A549 (cell line): ENCODE results near the gene MMGT1. TPM values are rescaled to one million over a fixed set of nuclear protein-coding genes. Genes with fewer than 3 reads are reported as not detected.

Experiments
- ATAC-seq, 2 experiments: fragments of 200-7000 bp in 1 of 2; fragments of >200 bp in 1 of 2; cut with Nextera tagmentation in 1 of 2; cut with Tn5 transposase in 1 of 2; 3 replicates each; pipeline versions ENCODE4 v1.8.0 to v1.9.1; 2018 to 2020; ENCODE audit warnings: mild to moderate bottlenecking in 1 of 2, moderate library complexity in 1 of 2
- CTCF ChIA-PET: fragments of 300-600 bp; sonication (Branson Sonifier 250); formaldehyde crosslinking; extraction: SDS; loops from one replicate; lab custom pipeline; 2021; ENCODE audit warnings: antibody characterized with exemption, inconsistent platforms; lab: Yijun Ruan, JAX
- POLR2A ChIA-PET: fragments of 350-600 bp; formaldehyde crosslinking; extraction: SDS; loops from one replicate; lab custom pipeline; 2021; ENCODE audit warnings: antibody characterized with exemption, inconsistent platforms; lab: Yijun Ruan, JAX
- DNase-seq, 2 experiments: peaks; one replicate each; pipeline versions ENCODE4 v3.0.0 to v3.0.0-alpha.2; 2011 to 2016; ENCODE audit warnings: low read depth in 1 of 2, low spot score in 1 of 2
- FAIRE-seq: peaks from 2 replicates; lab custom pipeline; 2011; peaks lifted over from hg19 to GRCh38; lab: Jason Lieb, UNC
- H3K27ac ChIP-seq, 2 experiments: fragments of >200 bp; sonication (Bioruptor Twin); formaldehyde crosslinking; 3 replicates each; pipeline ENCODE4 v1.5.1; 2016 to 2017
- H3K4me1 ChIP-seq: fragments of >200 bp; sonication (Bioruptor Twin); formaldehyde crosslinking; 3 replicates; pipeline ENCODE4 v1.6.1; 2016
- H3K4me2 ChIP-seq: fragments of >200 bp; sonication (Bioruptor Twin); formaldehyde crosslinking; 3 replicates; pipeline ENCODE4 v1.6.1; 2016
- H3K4me3 ChIP-seq: fragments of >200 bp; sonication (Bioruptor Twin); formaldehyde crosslinking; 3 replicates; pipeline ENCODE4 v1.5.1; 2016
- H3K9me3 ChIP-seq: fragments of >200 bp; sonication (Bioruptor Twin); formaldehyde crosslinking; 3 replicates; pipeline ENCODE4 v1.6.1; 2016
- CBX2 ChIP-seq: fragments of 200-600 bp; sonication (generic); IDR thresholded peaks from 2 replicates; pipeline ENCODE4 v1.6.1; 2016; ENCODE audit warnings: low read depth, mild to moderate bottlenecking, borderline replicate concordance
- CBX8 ChIP-seq: fragments of 200-600 bp; sonication (generic); IDR thresholded peaks from 2 replicates; pipeline ENCODE4 v1.6.1; 2016
- CEBPB ChIP-seq, 2 experiments: fragments of >200 bp in 1 of 2; sonication (Bioruptor Twin) in 1 of 2; formaldehyde crosslinking in 1 of 2; IDR thresholded peaks; 2 replicates each; pipeline ENCODE4 v1.6.1; 2012 to 2016
- CHD2 ChIP-seq: fragments of 150-350 bp; IDR thresholded peaks from 2 replicates; pipeline ENCODE4 v1.6.1; 2014; ENCODE audit warnings: low read length; ENCODE audit not compliant: partially characterized antibody
- CHD4 ChIP-seq: fragments of 200-600 bp; sonication (generic); IDR thresholded peaks from 2 replicates; pipeline ENCODE4 v1.6.1; 2016; ENCODE audit warnings: antibody characterized with exemption, mild to moderate bottlenecking, borderline replicate concordance
- EHF ChIP-seq: fragments of 250-450 bp; sonication (Bioruptor Pico); IDR thresholded peaks from 2 replicates; pipeline ENCODE4 v1.5.0; 2020; ENCODE audit warnings: mild to moderate bottlenecking
- ELK1 ChIP-seq: fragments of 150-350 bp; IDR thresholded peaks from 2 replicates; pipeline ENCODE4 v1.6.1; 2014; ENCODE audit warnings: low read depth, mild to moderate bottlenecking, low read length
- EP300 ChIP-seq, 2 experiments: fragments of >200 bp; sonication (Bioruptor Twin); formaldehyde crosslinking; IDR thresholded peaks; 2 replicates in 1 of 2; 3 replicates in 1 of 2; pipeline ENCODE4 v1.6.1; 2016 to 2017
- GATA3 ChIP-seq: IDR thresholded peaks from 2 replicates; pipeline ENCODE4 v1.6.1; 2012; ENCODE audit warnings: borderline replicate concordance
- HOXB13 ChIP-seq: fragments of 250-450 bp; sonication (Bioruptor Pico); IDR thresholded peaks from 2 replicates; pipeline ENCODE4 v1.5.0; 2020; ENCODE audit warnings: low read depth, mild to moderate bottlenecking, moderate library complexity
- JUNB ChIP-seq: fragments of >200 bp; sonication (Bioruptor Twin); formaldehyde crosslinking; IDR thresholded peaks from 2 replicates; pipeline ENCODE4 v1.6.1; 2016
- KDM5A ChIP-seq: fragments of 200-600 bp; sonication (generic); IDR thresholded peaks from 2 replicates; pipeline ENCODE4 v1.6.1; 2016; ENCODE audit warnings: antibody characterized with exemption, mild to moderate bottlenecking
- MAX ChIP-seq: IDR thresholded peaks from 2 replicates; pipeline ENCODE4 v1.6.1; 2012
- MAZ ChIP-seq: fragments of 150-350 bp; IDR thresholded peaks from 2 replicates; pipeline ENCODE4 v1.6.1; 2014; ENCODE audit warnings: antibody characterized with exemption, low read depth, low read length, borderline replicate concordance
- NFE2L2 ChIP-seq: fragments of 150-350 bp; conservative IDR thresholded peaks from 2 replicates; pipeline ENCODE4 v1.6.1; 2014; ENCODE audit warnings: low read length
- PHF8 ChIP-seq: fragments of 200-600 bp; sonication (generic); IDR thresholded peaks from 2 replicates; pipeline ENCODE4 v1.6.1; 2016; ENCODE audit warnings: low read depth, mild to moderate bottlenecking, antibody characterized with exemption, moderate library complexity, borderline replicate concordance
- POLR2A ChIP-seq: IDR thresholded peaks from 2 replicates; pipeline ENCODE4 v1.6.1; 2012; ENCODE audit warnings: mild to moderate bottlenecking, low read length
- SMC3 ChIP-seq: fragments of >200 bp; sonication (Bioruptor Twin); formaldehyde crosslinking; IDR thresholded peaks from 3 replicates; pipeline ENCODE4 v1.6.1; 2018; ENCODE audit warnings: inconsistent platforms
- SREBF2 ChIP-seq: fragments of 450-650 bp; IDR thresholded peaks from 2 replicates; pipeline ENCODE4 v1.6.1; 2014; ENCODE audit warnings: mild to moderate bottlenecking, moderate library complexity
- TFCP2L1 ChIP-seq: fragments of 250-450 bp; sonication (Bioruptor Pico); IDR thresholded peaks from 2 replicates; pipeline ENCODE4 v1.5.0; 2021; ENCODE audit warnings: mild to moderate bottlenecking
- ZSCAN20 ChIP-seq: fragments of 250-450 bp; sonication (Bioruptor Pico); IDR thresholded peaks from 2 replicates; pipeline ENCODE4 v1.8.0; 2022; ENCODE audit warnings: mild to moderate bottlenecking, moderate library complexity
- WGBS: methylation state at CpG from one replicate; pipeline ENCODE4 v1.1.6; 2017; ENCODE audit errors: missing lambda C conversion rate; 5-methylcytosine and 5-hydroxymethylcytosine counted together
- polyA plus RNA-seq, 4 experiments: library from polyadenylated mRNA; depleted of rRNA in 3 of 4; stranded (reverse); fragments of >200 nt; fragmentation: RNase III in 1 of 4; extraction: RNeasy Plus Mini Kit Qiagen cat#74134 plus additional on column Dnase treatment in 1 of 4; gene quantifications; 2 replicates in 3 of 4; 3 replicates in 1 of 4; pipeline ENCODE4 v1.2.3, GENCODE V29; 2011 to 2017
- TF ChIP-seq, protein P1 (sequence below): fragments of >200 bp; sonication (Bioruptor Twin); formaldehyde crosslinking; IDR thresholded peaks from 2 replicates; pipeline ENCODE4 v1.6.1; 2016
- TF ChIP-seq, protein P2 (sequence below): fragments of 450-650 bp; IDR thresholded peaks from 2 replicates; pipeline ENCODE4 v1.6.1; 2014; ENCODE audit warnings: antibody characterized with exemption
- TF ChIP-seq, protein P3 (sequence below): fragments of 200-600 bp; sonication (generic); IDR thresholded peaks from 2 replicates; pipeline ENCODE4 v1.6.1; 2016; ENCODE audit warnings: antibody characterized with exemption, mild to moderate bottlenecking, moderate library complexity
- TF ChIP-seq, protein P4 (sequence below): fragments of >200 bp; sonication (Bioruptor Twin); formaldehyde crosslinking; IDR thresholded peaks from 3 replicates; pipeline ENCODE4 v1.5.1; 2016

MMGT1 gene
- polyA plus RNA-seq, 2 of the 4 experiments (the other 2 are of a cell fraction) = 16.2 to 35.6 TPM

DNA sequence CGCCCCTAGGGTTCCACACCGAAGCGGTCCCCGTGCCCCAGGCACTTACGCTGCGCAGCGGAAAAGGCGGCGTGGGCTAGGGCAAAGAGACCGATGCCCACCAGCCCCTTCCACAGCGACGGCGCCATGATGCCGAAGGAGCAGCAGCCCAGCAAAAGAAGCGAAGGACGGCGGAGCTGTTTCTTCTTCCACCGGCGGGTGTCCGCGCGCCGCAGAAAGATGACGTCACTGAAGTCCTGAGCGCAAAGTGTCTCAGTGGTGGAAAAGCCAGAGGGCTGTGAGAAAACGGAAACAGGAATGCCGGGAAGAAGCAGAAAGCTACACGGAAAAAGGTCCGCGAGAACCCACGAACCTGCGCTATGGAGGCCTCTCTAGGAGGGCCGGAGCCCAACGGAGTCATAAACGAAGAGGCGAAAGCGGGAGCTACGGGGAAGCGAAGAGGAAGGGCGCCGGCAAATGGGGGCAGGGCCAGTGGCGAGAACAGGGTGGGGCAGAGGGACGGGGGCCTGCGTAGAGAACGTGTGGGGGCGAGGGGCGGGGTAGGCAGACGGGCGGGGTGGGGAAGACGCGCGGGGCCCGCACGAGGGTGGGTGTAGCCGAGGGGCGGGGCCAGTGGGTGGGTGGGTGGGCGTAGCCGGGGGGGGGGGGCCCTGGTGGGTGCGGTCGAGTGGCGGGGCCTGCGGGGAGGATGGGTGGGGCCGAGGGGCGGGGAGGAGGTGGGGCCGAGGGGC, at the start of gene MMGT1 (continued):
- TF ChIP-seq MAX (no peak), GATA3 (no peak)

GRCh38 chrX:136021903-136022302, 48.1 kb upstream of the MMGT1 start:
- no peak overlapping the region for H3K4me3 ChIP-seq
- TF ChIP-seq KDM5A = no peak
- TF ChIP-seq SREBF2 = no peak
- no peak for TF ChIP-seq EHF (CRISPR knock-in tag)
- no peak for TF ChIP-seq CBX2
- no peak for TF ChIP-seq JUNB
- TF ChIP-seq, protein P1, sequence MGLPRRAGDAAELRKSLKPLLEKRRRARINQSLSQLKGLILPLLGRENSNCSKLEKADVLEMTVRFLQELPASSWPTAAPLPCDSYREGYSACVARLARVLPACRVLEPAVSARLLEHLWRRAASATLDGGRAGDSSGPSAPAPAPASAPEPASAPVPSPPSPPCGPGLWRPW = no peak
- TF ChIP-seq ZSCAN20 (CRISPR knock-in tag) = no peak
- no peak for TF ChIP-seq NFE2L2
- TF ChIP-seq CBX8 = no peak
- TF ChIP-seq PHF8 = no peak
- no peak for TF ChIP-seq CEBPB (IDR thresholded peaks at IDR 0.05)
- TF ChIP-seq EP300 (IDR thresholded peaks at IDR 0.05) = no peak
- no peak for TF ChIP-seq SMC3
- TF ChIP-seq POLR2A = no peak
- TF ChIP-seq TFCP2L1 (CRISPR knock-in tag) = no peak
- TF ChIP-seq, protein P2, sequence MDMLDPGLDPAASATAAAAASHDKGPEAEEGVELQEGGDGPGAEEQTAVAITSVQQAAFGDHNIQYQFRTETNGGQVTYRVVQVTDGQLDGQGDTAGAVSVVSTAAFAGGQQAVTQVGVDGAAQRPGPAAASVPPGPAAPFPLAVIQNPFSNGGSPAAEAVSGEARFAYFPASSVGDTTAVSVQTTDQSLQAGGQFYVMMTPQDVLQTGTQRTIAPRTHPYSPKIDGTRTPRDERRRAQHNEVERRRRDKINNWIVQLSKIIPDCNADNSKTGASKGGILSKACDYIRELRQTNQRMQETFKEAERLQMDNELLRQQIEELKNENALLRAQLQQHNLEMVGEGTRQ = no peak
- no peak for TF ChIP-seq ELK1
- TF ChIP-seq, protein P3, sequence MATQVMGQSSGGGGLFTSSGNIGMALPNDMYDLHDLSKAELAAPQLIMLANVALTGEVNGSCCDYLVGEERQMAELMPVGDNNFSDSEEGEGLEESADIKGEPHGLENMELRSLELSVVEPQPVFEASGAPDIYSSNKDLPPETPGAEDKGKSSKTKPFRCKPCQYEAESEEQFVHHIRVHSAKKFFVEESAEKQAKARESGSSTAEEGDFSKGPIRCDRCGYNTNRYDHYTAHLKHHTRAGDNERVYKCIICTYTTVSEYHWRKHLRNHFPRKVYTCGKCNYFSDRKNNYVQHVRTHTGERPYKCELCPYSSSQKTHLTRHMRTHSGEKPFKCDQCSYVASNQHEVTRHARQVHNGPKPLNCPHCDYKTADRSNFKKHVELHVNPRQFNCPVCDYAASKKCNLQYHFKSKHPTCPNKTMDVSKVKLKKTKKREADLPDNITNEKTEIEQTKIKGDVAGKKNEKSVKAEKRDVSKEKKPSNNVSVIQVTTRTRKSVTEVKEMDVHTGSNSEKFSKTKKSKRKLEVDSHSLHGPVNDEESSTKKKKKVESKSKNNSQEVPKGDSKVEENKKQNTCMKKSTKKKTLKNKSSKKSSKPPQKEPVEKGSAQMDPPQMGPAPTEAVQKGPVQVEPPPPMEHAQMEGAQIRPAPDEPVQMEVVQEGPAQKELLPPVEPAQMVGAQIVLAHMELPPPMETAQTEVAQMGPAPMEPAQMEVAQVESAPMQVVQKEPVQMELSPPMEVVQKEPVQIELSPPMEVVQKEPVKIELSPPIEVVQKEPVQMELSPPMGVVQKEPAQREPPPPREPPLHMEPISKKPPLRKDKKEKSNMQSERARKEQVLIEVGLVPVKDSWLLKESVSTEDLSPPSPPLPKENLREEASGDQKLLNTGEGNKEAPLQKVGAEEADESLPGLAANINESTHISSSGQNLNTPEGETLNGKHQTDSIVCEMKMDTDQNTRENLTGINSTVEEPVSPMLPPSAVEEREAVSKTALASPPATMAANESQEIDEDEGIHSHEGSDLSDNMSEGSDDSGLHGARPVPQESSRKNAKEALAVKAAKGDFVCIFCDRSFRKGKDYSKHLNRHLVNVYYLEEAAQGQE = no peak
- TF ChIP-seq, all 56 proteins: peak for 0
- Histone ChIP-seq H3K4me1 (no peaks in the 10 kb centered on the region), H3K27ac (no peak overlapping the region), H3K9me3 (no peaks in the 10 kb centered on the region), H3K4me2 (no peak overlapping the region)
- POLR2A ChIA-PET = no interaction called here
- DNase-seq (no peak), ATAC-seq (no peak), FAIRE-seq (no peak)
- 75% methylated on average over 1 of the region's 1 CpG for WGBS
- CTCF ChIA-PET = interaction anchor here (1.5 kb wide), 1 partner anchor 187 kb away, joined by 4 read pairs; no protein-coding TSS in a partner anchor

- DNase-seq = no peak
- no peak overlapping the region for H3K4me2 ChIP-seq
- no peaks in the 10 kb centered on the region for H3K4me1 ChIP-seq
- TF ChIP-seq MAZ = no peak
- TF ChIP-seq PHF8 = no peak
- no peak for TF ChIP-seq CHD2
- TF ChIP-seq HOXB13 (CRISPR knock-in tag) = no peak
- TF ChIP-seq CHD4 = no peak
- TF ChIP-seq, protein P4, sequence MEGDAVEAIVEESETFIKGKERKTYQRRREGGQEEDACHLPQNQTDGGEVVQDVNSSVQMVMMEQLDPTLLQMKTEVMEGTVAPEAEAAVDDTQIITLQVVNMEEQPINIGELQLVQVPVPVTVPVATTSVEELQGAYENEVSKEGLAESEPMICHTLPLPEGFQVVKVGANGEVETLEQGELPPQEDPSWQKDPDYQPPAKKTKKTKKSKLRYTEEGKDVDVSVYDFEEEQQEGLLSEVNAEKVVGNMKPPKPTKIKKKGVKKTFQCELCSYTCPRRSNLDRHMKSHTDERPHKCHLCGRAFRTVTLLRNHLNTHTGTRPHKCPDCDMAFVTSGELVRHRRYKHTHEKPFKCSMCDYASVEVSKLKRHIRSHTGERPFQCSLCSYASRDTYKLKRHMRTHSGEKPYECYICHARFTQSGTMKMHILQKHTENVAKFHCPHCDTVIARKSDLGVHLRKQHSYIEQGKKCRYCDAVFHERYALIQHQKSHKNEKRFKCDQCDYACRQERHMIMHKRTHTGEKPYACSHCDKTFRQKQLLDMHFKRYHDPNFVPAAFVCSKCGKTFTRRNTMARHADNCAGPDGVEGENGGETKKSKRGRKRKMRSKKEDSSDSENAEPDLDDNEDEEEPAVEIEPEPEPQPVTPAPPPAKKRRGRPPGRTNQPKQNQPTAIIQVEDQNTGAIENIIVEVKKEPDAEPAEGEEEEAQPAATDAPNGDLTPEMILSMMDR = no peak
- no peak overlapping the region for H3K4me3 ChIP-seq
- FAIRE-seq = no peak
- ChIA-PET CTCF (interaction anchor here (1.5 kb wide), 1 partner anchor 188 kb away, joined by 4 read pairs; no protein-coding TSS in a partner anchor), POLR2A (no interaction called here)
- H3K27ac ChIP-seq = no peak overlapping the region
- 93% methylated on average over 1 of the region's 1 CpG for WGBS
- ATAC-seq = no peak
- H3K9me3 ChIP-seq = no peaks in the 10 kb centered on the region
These were observed 47.4 kb upstream of the MMGT1 start for GRCh38 chrX:136021160-136021559.
